ENCODE results near the gene SHQ1.
A peak's percentile ranks its signal among the peaks of the same experiment; 100 is the strongest.

The SHQ1 gene

GRCh38 chr3:72847751-72848702 lies at the start of gene SHQ1:
SHQ1 (minus strand) TSS chr3:72848445; CDS start chr3:72848340, 105 bp downstream.
- Histone ChIP-seq H2AFZ (ENCODE audit: low read depth) (peak within 1 kb of the TSS; percentile 73), H4K20me1 (ENCODE audit: insufficient read depth) (no peaks in the 10 kb centered on the region), H3K79me2 (ENCODE audit: insufficient read depth, low read depth) (no peaks in the 10 kb centered on the region; the same call in 1 of the 2 replicates), H3K4me1 (ENCODE audit: low read depth, poor library complexity, severe bottlenecking) (peaks cover 15% of the 10 kb centered on the region), H3K9ac (peak within 1 kb of the TSS; percentile 25; the same call in 1 of the 2 replicates), H3K36me3 (ENCODE audit: insufficient read depth) (no peaks in the 10 kb centered on the region), H3K4me3 (IDR thresholded peaks at IDR 0.05; ENCODE audit: insufficient read depth, low read depth, low read length) (peak within 1 kb of the TSS; percentile 29), H3K4me2 (peak within 1 kb of the TSS; percentile 98), H3K27me3 (ENCODE audit: insufficient read depth, low read depth) (peaks cover 14% of the 10 kb centered on the region), H3K27ac (no peak within 1 kb of the TSS)
- TF ChIP-seq, protein P1, sequence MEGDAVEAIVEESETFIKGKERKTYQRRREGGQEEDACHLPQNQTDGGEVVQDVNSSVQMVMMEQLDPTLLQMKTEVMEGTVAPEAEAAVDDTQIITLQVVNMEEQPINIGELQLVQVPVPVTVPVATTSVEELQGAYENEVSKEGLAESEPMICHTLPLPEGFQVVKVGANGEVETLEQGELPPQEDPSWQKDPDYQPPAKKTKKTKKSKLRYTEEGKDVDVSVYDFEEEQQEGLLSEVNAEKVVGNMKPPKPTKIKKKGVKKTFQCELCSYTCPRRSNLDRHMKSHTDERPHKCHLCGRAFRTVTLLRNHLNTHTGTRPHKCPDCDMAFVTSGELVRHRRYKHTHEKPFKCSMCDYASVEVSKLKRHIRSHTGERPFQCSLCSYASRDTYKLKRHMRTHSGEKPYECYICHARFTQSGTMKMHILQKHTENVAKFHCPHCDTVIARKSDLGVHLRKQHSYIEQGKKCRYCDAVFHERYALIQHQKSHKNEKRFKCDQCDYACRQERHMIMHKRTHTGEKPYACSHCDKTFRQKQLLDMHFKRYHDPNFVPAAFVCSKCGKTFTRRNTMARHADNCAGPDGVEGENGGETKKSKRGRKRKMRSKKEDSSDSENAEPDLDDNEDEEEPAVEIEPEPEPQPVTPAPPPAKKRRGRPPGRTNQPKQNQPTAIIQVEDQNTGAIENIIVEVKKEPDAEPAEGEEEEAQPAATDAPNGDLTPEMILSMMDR (conservative IDR thresholded peaks at IDR 0.05; ENCODE audit: low read depth, low read length) = no peak

GRCh38 chr3:72897758-72898007 lies 49.4 kb upstream of the SHQ1 start:
- no peaks in the 10 kb centered on the region for H3K36me3 ChIP-seq (ENCODE audit: insufficient read depth)
- no peak overlapping the region for H3K27ac ChIP-seq
- TF ChIP-seq, protein P1 (conservative IDR thresholded peaks at IDR 0.05; ENCODE audit: low read depth, low read length) = no peak

GRCh38 chr3:72896996-72897757 lies 48.9 kb upstream of the SHQ1 start:
- TF ChIP-seq, protein P1 (conservative IDR thresholded peaks at IDR 0.05; ENCODE audit: low read depth, low read length) = no peak
- Histone ChIP-seq H3K4me1 (ENCODE audit: low read depth, poor library complexity, severe bottlenecking) (no peaks in the 10 kb centered on the region), H3K4me3 (IDR thresholded peaks at IDR 0.05; ENCODE audit: insufficient read depth, low read depth, low read length) (no peak overlapping the region), H4K20me1 (ENCODE audit: insufficient read depth) (no peaks in the 10 kb centered on the region), H2AFZ (ENCODE audit: low read depth) (no peak overlapping the region), H3K4me2 (no peak overlapping the region), H3K27ac (no peak overlapping the region), H3K36me3 (ENCODE audit: insufficient read depth) (no peaks in the 10 kb centered on the region), H3K79me2 (ENCODE audit: insufficient read depth, low read depth) (no peaks in the 10 kb centered on the region), H3K9ac (no peak overlapping the region), H3K27me3 (ENCODE audit: insufficient read depth, low read depth) (no peaks in the 10 kb centered on the region)

More at GRCh38 chr3:72897758-72898007, 49.4 kb upstream of the SHQ1 start:
- no peak overlapping the region for H3K4me3 ChIP-seq (IDR thresholded peaks at IDR 0.05; ENCODE audit: insufficient read depth, low read depth, low read length)
- no peak overlapping the region for H3K9ac ChIP-seq
- H2AFZ ChIP-seq (ENCODE audit: low read depth) = no peak overlapping the region
- H3K4me2 ChIP-seq = no peak overlapping the region
- H3K27me3 ChIP-seq (ENCODE audit: insufficient read depth, low read depth) = no peaks in the 10 kb centered on the region
- no peaks in the 10 kb centered on the region for H3K4me1 ChIP-seq (ENCODE audit: low read depth, poor library complexity, severe bottlenecking)
- H3K79me2 ChIP-seq (ENCODE audit: insufficient read depth, low read depth) = no peaks in the 10 kb centered on the region
- no peaks in the 10 kb centered on the region for H4K20me1 ChIP-seq (ENCODE audit: insufficient read depth)

- Histone ChIP-seq H3K9ac (no peak overlapping the region), H4K20me1 (ENCODE audit: insufficient read depth) (no peaks in the 10 kb centered on the region)
Observed at GRCh38 chr3:72894976-72895552, 46.8 kb upstream of the SHQ1 start.

More at GRCh38 chr3:72894976-72895552, 46.8 kb upstream of the SHQ1 start:
- no peaks in the 10 kb centered on the region for H3K27me3 ChIP-seq (ENCODE audit: insufficient read depth, low read depth)
- H3K36me3 ChIP-seq (ENCODE audit: insufficient read depth) = no peaks in the 10 kb centered on the region
- H2AFZ ChIP-seq (ENCODE audit: low read depth) = no peak overlapping the region
- H3K4me1 ChIP-seq (ENCODE audit: low read depth, poor library complexity, severe bottlenecking) = no peaks in the 10 kb centered on the region
- H3K79me2 ChIP-seq (ENCODE audit: insufficient read depth, low read depth) = no peaks in the 10 kb centered on the region
- TF ChIP-seq, protein P1 (conservative IDR thresholded peaks at IDR 0.05; ENCODE audit: low read depth, low read length) = no peak
- no peak overlapping the region for H3K27ac ChIP-seq
- no peak overlapping the region for H3K4me3 ChIP-seq (IDR thresholded peaks at IDR 0.05; ENCODE audit: insufficient read depth, low read depth, low read length)
- no peak overlapping the region for H3K4me2 ChIP-seq

All from KMS-11 (cell line).